ENCODE results near the gene ZCRB1.

The ZCRB1 gene

DNA sequence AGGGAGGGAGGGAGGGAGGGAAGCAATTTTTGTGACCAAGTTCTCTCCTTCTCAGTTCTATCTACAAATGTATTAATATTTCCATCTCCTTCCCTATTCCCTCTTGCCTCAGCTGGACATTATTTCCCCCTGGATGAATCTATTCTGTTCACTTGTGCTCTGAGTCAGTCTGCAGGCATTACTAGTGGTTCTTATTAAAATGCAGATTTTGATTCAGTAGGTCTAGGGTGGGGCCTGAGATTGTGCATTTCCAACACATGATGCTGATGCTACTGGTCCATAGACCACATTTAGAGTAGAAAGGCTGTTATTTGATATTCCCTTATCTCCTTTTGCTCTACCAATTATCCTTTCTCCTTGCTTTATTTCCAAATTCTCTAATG lies 47.8 kb downstream of the ZCRB1 start:
- no peak for DNase-seq (ENCODE audit: low read depth)

DNA sequence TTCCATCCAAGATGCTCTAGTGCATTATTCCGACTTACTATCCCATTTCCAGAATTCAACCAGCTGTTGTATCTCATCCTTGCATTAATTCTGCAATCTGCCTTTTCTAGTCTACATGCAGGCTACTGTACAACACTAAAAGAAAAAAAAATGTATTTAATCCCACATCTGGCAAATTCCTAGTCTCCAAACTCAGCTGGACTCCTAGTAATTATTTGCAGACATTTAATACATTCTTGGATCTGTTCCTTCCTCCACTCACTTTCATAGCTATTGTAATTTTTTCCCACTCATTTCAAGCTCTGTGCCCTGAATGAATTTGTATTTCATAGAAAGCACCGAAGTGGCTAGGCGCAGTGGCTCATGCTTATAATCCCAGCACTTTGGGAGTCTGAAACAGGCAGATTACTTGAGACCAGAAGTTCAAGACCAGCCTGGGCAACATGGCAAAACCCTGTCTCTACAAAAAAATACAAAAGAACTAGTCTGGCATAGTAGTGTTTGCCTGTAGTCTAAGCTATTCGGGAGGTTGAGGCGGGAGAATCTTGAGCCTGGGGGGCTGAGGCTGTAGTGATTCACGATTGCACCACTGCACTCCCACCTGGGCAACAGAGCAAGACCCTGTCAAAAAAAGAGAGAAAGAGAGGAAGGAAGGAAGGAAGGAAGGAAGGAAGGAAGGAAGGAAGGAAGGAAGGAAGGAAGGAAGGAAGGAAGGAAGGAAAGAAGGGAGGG lies 48.3 kb downstream of the ZCRB1 start:
- DNase-seq (ENCODE audit: low read depth), result no peak

DNA sequence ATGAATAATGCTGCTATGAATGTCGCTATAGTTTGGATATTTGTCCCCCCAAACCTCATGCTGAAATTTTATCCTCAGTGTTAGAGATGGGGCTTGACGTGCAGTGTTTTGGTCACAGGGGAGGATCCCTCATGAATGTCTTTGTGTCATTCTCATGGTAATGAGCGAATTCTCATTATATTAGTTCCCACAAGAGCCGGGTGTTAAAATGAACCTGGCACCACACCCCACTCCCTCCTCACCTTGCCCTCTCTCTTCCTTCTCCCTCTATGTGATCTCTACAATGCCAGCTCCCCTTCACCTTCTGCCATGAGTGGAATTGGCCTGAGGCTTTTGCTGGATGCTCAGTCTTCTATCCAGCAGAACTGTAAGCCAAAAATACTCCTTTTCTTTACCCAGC lies 50.4 kb downstream of the ZCRB1 start:
- DNase-seq (ENCODE audit: low read depth), result no peak

- no peak for DNase-seq (ENCODE audit: low read depth)
These were observed 52.2 kb downstream of the ZCRB1 start for GRCh38 chr12:42273706-42274105.

GRCh38 chr12:42270596-42270995 lies 55.3 kb downstream of the ZCRB1 start:
- DNase-seq (ENCODE audit: low read depth), result no peak

- no peak for DNase-seq (ENCODE audit: low read depth)
These were observed 58.3 kb downstream of the ZCRB1 start for GRCh38 chr12:42267413-42268190.

- DNase-seq (ENCODE audit: low read depth), result no peak
These were observed 59.2 kb downstream of the ZCRB1 start for GRCh38 chr12:42266579-42267230.

GRCh38 chr12:42262271-42262670 lies 63.6 kb downstream of the ZCRB1 start:
- DNase-seq (ENCODE audit: low read depth), result no peak

All from activated T-helper 9 cell treated with anti-CD3 and anti-CD28 coated beads, Interleukin-2, amount 50 U/mL, for 16 hours (primary cell).